Liver (tissue), 2 donors: ENCODE data around the gene SWI5.

Experiments
- CTCF ChIP-seq: fragments of 150-350 bp; IDR thresholded peaks from 2 replicates; pipeline ENCODE4 v1.5.1; 2017; ENCODE audit warnings: improper control_type of control experiment, low read depth, low read length; ENCODE audit not compliant: missing input control
- REST ChIP-seq: IDR thresholded peaks from 2 replicates; pipeline ENCODE4 v1.6.1; 2016; ENCODE audit warnings: antibody characterized with exemption, mild to moderate bottlenecking
- donor health status: healthy.

GRCh38 chr9:128258326-128258725, 17.8 kb upstream of the SWI5 start:
- TF ChIP-seq CTCF = no peak
- no peak for TF ChIP-seq REST
